ENCODE results near the gene ULK1.

The ULK1 gene

DNA sequence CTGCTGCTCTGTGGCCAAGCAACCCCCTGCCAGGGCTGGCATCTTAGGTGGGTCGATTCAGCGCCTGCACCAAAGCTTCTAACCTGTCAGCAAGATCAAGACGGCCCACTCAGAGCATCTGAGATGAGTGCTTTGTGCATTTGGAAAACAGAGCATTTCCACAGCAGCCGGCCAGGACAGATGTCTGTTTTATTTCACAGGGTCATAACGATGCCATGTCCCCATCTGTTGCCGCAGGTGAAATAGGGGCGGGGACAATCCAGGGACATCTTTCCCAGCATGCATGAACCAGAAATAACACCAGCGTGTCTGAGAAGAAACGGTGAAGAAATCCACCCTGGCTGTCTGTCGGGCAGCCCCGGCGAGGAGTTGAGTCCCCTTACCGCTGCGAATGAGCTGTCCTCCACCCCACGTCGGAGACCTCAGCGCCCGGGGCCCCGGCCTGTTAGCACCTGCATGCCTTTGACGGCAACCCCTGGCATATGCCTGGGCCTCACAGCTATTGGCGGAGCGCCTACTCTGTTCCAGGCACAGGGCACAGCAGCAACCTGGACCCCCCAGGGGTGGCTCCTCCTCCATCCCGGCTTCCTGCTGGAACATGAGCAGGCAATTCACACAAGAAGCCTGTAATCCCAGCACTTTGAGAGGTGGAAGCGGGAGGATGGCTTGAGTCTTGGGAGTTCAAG, 30.6 kb upstream of the ULK1 start:
- TF ChIP-seq, protein P1, sequence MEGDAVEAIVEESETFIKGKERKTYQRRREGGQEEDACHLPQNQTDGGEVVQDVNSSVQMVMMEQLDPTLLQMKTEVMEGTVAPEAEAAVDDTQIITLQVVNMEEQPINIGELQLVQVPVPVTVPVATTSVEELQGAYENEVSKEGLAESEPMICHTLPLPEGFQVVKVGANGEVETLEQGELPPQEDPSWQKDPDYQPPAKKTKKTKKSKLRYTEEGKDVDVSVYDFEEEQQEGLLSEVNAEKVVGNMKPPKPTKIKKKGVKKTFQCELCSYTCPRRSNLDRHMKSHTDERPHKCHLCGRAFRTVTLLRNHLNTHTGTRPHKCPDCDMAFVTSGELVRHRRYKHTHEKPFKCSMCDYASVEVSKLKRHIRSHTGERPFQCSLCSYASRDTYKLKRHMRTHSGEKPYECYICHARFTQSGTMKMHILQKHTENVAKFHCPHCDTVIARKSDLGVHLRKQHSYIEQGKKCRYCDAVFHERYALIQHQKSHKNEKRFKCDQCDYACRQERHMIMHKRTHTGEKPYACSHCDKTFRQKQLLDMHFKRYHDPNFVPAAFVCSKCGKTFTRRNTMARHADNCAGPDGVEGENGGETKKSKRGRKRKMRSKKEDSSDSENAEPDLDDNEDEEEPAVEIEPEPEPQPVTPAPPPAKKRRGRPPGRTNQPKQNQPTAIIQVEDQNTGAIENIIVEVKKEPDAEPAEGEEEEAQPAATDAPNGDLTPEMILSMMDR (IDR thresholded peaks at IDR 0.05; ENCODE audit: extremely low read depth, missing control alignments) = no peak
- DNase-seq (ENCODE audit: low spot score) = no peak

DNA sequence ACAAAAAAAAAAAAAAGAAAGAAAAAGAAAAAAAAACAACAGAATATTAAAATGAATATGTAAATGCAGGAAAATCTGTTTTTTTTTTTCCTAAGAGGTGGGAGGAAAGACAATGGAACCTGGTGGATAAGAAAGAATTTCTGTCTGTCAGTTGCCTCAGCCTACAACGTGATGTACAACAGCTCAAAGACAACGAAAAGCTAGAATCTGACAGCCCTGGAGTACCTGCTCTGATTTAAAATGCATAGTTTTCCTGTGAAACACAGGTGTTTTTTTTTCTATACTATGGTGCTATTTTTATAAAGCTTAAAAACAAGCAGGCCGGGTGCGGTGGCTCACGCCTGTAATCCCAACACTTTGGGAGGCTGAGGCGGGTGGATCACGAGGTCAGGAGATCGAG, 30.0 kb upstream of the ULK1 start:
- TF ChIP-seq, protein P1 (IDR thresholded peaks at IDR 0.05; ENCODE audit: extremely low read depth, missing control alignments) = no peak
- DNase-seq (ENCODE audit: low spot score) = no peak

DNA sequence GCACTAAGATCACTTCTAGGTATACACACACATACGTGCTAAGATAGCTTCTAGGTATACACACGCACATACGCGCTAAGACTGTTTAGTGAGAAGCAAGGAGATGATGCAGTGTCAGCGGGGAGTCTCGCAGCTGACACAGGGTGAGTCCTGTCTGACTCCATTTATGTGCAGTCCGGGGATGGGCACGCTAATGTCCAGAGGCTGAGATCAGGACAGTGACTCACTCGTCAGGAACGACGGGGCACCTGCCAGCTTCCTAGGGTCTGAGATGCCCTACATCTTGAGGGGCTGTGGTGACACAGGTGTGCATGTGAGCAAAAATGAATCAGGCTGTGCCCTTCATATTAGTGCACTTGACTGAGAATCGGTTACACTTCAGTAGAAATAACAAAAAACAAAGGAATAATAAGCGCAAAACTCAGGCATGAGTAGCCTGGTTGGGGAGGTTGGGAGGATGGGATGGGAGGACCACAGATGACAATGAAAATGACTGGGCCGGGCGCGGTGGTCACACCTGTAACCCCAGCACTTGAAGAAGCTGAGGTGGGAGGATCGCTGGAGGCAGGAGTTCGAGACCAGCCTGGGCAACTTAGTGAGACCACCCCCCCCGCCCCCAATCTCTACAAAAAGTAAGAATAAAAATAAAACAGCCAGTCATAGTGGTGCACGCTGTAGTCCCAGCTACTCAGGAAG, 29.1 kb upstream of the ULK1 start:
- DNase-seq (ENCODE audit: low spot score) = no peak
- TF ChIP-seq, protein P1 (IDR thresholded peaks at IDR 0.05; ENCODE audit: extremely low read depth, missing control alignments) = no peak

DNA sequence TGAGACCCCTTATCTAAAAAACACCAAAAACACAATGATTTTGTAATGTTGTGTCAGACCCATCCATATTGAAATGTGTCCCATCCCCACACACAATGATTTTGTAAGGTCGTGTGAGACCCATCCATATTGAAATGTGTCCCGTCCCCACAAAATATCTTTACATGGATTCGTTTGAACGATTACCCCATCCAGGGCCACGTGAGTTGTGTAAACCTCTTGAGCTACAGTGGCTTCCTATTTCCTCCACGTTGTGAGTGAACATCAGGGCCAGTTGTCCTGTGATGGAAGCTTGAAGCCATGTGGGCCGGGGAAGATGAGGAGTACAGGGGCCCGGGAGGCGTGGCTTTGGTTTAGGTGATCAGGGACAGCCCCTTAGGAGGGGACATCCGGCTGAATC, 27.0 kb upstream of the ULK1 start:
- TF ChIP-seq, protein P1 (IDR thresholded peaks at IDR 0.05; ENCODE audit: extremely low read depth, missing control alignments) = no peak
- DNase-seq (ENCODE audit: low spot score) = no peak

DNA sequence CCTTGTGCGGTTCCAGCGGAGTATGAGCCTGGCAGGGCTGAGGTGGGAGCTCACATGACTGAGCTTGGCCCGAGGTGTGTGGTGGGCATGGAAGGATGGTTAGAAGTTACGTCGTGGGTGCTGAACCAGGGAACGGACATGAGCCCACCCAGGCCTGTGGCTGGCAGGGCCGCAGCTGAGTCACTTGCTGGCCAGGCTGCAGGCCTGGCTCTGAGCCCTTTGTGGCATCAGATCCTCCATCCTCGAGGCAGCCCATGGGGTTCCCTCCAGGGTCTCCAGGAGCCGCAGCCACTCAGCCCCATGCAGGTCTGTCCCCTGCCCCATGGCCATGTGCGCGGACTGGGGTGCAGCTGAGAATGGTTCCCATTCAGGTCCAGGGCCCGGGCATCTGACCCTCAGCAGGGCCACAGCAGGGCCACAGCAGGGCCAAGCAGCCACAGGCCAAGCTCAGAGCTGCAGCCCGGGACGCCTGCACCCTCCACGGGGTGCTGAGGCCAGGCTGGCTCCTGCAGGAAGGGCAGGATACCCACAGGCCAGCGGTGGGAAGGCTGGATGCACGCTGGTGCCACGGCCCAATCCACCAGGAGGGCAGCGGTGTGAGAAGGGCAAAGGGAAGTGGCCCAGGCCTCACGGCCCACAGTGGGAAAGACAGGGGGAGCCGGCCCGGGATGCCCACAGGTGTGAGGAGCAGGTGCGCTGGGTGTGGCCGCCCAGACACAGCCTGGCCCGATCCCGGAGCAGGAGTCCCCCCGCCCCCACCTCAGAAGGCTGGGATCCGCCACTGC, 26.3 kb upstream of the ULK1 start:
- TF ChIP-seq, protein P1 (IDR thresholded peaks at IDR 0.05; ENCODE audit: extremely low read depth, missing control alignments) = no peak
- DNase-seq (ENCODE audit: low spot score) = no peak

DNA sequence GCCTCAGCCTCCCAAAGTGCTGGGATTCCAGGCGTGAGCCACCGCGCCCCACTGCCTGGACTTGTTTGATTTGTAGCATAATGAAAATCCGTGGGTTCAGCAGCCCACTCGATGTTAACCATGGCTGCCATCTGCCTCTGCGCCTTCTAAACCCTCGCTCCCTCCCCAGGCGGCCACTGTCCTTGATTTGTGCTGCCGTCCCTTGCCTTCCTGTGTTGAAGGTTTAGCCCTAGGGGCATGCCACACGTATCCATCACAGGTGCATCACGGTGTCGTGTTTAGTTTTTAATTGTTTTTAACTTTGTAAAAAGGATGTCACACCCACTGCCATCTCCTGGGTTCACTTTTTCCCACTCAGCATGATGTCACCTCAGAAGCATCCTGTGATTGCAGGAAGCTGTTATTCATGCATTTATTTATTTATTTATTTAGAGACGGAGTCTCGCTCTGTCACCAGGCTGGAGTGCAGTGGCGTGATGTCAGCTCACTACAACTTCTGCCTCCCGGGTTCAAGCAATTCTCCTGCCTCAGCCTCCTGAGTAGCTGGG, 24.5 kb upstream of the ULK1 start:
- TF ChIP-seq, protein P1 (IDR thresholded peaks at IDR 0.05; ENCODE audit: extremely low read depth, missing control alignments) = no peak
- no peak for DNase-seq (ENCODE audit: low spot score)

DNA sequence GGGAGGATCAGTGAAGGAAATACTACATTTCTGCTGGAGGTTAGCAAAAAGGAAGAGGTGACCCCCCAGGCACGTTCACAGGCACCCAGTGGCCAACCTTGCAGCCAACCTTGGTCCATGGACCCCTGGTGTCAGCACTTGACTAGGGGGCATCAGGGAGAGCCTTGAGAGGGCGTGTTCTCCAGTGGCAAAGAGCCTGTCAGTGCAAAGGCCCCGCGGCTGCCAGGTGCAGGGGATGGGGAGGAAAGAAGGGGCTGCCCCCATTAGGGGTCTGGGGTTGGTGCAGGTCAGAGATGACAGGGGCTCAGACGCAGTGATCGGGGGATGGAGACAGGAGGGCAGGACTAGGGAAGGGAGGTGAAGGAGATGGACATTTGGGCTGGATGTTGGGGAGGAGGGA, 22.7 kb upstream of the ULK1 start:
- TF ChIP-seq, protein P1 (IDR thresholded peaks at IDR 0.05; ENCODE audit: extremely low read depth, missing control alignments) = no peak
- no peak for DNase-seq (ENCODE audit: low spot score)
